Retinal pigment epithelial cell (primary cell): ENCODE measurements around the gene SDC3.
A peak's percentile ranks its signal among the peaks of the same experiment; 100 is the strongest.

ENCODE experiments used
- DNase-seq: peaks from one replicate; pipeline ENCODE4 v3.0.0-alpha.2; 2010; ENCODE audit warnings: low read depth
- H3K4me3 ChIP-seq: 2 replicates; pipeline ENCODE4 v1.5.1; 2011; ENCODE audit warnings: mild to moderate bottlenecking, low read length, control low read depth, moderate library complexity
- CTCF ChIP-seq: conservative IDR thresholded peaks from 2 replicates; pipeline ENCODE4 v1.5.1; 2011; ENCODE audit warnings: low read depth, low read length, control low read depth, inconsistent platforms

Gene SDC3

DNA sequence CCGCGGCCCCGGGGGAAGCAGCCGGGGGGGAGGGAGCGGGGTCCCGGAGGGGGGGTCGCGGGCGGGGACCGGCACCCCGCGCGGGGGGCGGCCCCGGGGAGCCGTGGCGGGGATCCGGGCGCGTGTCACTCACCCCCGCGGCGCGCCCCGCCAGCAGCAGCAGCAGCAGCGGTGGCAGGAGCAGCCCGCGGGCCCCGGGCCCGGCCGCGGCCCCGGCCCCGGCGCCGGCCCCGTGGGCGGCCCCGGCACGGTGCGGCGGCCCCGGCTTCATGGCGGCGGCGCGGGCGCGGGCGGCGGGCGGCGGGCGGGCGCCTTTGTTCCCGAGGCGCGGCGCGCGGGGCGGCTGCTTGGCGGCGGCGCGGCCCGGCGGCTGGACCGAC is 252 bp downstream of the SDC3 start:
- TF ChIP-seq CTCF = no peak
- peak overlapping the region; percentile 52 for H3K4me3 ChIP-seq
- no peak for DNase-seq

GRCh38 chr1:30907481-30908315 is 860 bp downstream of the SDC3 start:
- DNase-seq = no peak
- no peak for TF ChIP-seq CTCF
- peak overlapping the region; percentile 52 for H3K4me3 ChIP-seq

DNA sequence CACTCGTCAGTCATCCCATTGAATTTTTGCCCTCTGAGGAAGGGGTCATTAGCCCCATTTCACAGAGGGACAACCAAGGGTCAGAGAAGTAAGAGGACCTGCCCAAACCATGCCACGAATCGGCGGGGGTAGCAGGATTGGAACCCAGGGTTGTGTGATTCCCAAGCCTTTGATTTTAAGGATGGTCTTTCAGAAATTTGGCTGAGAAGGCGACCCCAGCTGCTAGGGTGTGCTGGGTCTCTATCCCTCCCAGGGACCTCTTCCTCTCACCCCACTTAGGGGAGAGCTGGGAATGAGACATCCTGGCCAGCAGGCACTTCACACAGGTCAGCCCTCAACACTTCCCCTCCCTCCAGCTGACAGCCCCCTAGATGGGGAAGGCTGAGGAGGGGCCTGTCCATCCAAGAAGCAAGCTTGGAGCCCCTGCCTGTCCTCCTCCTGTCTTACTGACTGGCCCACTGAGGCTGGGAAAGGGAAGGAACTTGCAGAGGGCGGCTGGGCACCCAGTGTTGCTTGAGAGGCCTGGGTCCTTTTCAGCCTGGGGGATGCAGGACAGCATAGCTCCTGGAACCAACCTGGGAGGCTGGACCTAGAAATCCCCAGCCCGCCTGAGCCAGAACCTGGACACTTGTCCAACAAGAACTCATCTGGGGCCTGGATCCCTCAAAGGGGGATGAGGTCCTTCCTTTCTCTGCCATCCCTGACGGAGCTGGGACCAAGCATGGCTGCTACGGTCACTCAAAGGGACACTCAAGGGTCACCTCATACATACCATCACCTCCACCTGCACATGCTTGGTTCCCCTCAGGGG is 1.7 kb downstream of the SDC3 start:
- TF ChIP-seq CTCF = no peak
- peak overlapping the region; percentile 52 for H3K4me3 ChIP-seq
- DNase-seq = no peak

GRCh38 chr1:30905916-30906620 is 2.5 kb downstream of the SDC3 start:
- DNase-seq = no peak
- no peak for TF ChIP-seq CTCF
- H3K4me3 ChIP-seq = no peak overlapping the region

GRCh38 chr1:30905403-30905802 is 3.2 kb downstream of the SDC3 start:
- H3K4me3 ChIP-seq = no peak overlapping the region
- no peak for DNase-seq

GRCh38 chr1:30904962-30905335 is 3.6 kb downstream of the SDC3 start:
- no peak overlapping the region for H3K4me3 ChIP-seq
- DNase-seq = no peak
- no peak for TF ChIP-seq CTCF

More at GRCh38 chr1:30905403-30905802, 3.2 kb downstream of the SDC3 start:
- TF ChIP-seq CTCF = no peak
